ENCODE results near the gene RELN.

GRCh38 chr7:103823084-103823483 is 166.4 kb downstream of the RELN start:
- TF ChIP-seq POLR2A (IDR thresholded peaks at IDR 0.05) (no peak), CTCF (IDR thresholded peaks at IDR 0.05 in 4 of 5, conservative IDR thresholded peaks at IDR 0.05 in 1 of 5) (no peak)

All from gastrocnemius medialis (tissue), 4 donors.